K562 (cell line): Measurements from ENCODE around the gene MEGF11. TPM values are rescaled to one million over a fixed set of nuclear protein-coding genes. Genes with fewer than 3 reads are reported as not detected.

Experiments used
- ATAC-seq: fragments of 200-7000 bp; cut with Tn5 transposase; 3 replicates; pipeline ENCODE4 v1.9.1; 2020; ENCODE audit warnings: moderate library complexity
- BruUV-seq: library from RNA; stranded (reverse); fragments of 400-500 nt; replicated peaks from 2 replicates; lab custom pipeline; 2021; lab: Mats Ljungman, UMichigan
- CTCF ChIA-PET: fragments of 300-600 bp; formaldehyde crosslinking; extraction: SDS; loops from one replicate; lab custom pipeline; 2021; ENCODE audit warnings: low intra/inter-chr PET ratio; lab: Yijun Ruan, JAX
- POLR2A ChIA-PET: fragments of 300-600, 350-650 bp; sonication (Branson Sonifier 250); formaldehyde crosslinking; extraction: SDS; loops from one replicate; lab custom pipeline; 2021; ENCODE audit warnings: antibody characterized with exemption, inconsistent platforms; lab: Yijun Ruan, JAX
- DNase-seq, 4 experiments: peaks; one replicate each; pipeline versions ENCODE4 v3.0.0 to v3.0.0-alpha.2; 2011 to 2018; ENCODE audit warnings: low spot score in 3 of 4, mixed read lengths in 3 of 4; ENCODE audit errors: extremely low read depth in 1 of 4
- FAIRE-seq: peaks from 2 replicates; lab custom pipeline; 2011; peaks lifted over from hg19 to GRCh38; lab: Jason Lieb, UNC
- H2AFZ ChIP-seq: 2 replicates; pipeline ENCODE4 v1.6.0; 2011; ENCODE audit warnings: low read depth, low read length, control low read depth, inconsistent platforms
- H3K27ac ChIP-seq: fragments of 200-600 bp; 3 replicates; pipeline ENCODE4 v1.8.0; 2011; ENCODE audit warnings: low read depth, mild to moderate bottlenecking, control low read depth, inconsistent platforms, low read length, moderate library complexity, mixed read lengths; ENCODE audit errors: extremely low read depth
- H3K27me3 ChIP-seq, 2 experiments: fragments of 300-600 bp in 1 of 2; 2 replicates in 1 of 2; 3 replicates in 1 of 2; pipeline versions ENCODE4 v1.6.0 to v1.8.0; 2011; ENCODE audit warnings: inconsistent platforms in 2 of 2, low read length in 2 of 2, mild to moderate bottlenecking in 1 of 2, mixed read lengths in 1 of 2, moderate library complexity in 1 of 2; ENCODE audit not compliant: control insufficient read depth in 2 of 2, insufficient read depth in 2 of 2
- H3K36me3 ChIP-seq: fragments of 300-600 bp; 3 replicates; pipeline ENCODE4 v1.8.0; 2011; ENCODE audit warnings: mild to moderate bottlenecking, low read length, inconsistent platforms; ENCODE audit not compliant: control insufficient read depth, insufficient read depth
- H3K4me1 ChIP-seq, 2 experiments: fragments of 200-600 bp in 1 of 2; replicated peaks in 1 of 2; 2 replicates in 1 of 2; 3 replicates in 1 of 2; pipeline versions ENCODE4 v1.5.1 to v1.8.0; 2011; ENCODE audit warnings: inconsistent platforms in 2 of 2, low read length in 2 of 2, mild to moderate bottlenecking in 1 of 2, mixed read lengths in 1 of 2, moderate library complexity in 1 of 2; ENCODE audit not compliant: control insufficient read depth in 2 of 2, insufficient read depth in 2 of 2
- H3K4me2 ChIP-seq: 2 replicates; pipeline ENCODE4 v1.6.1; 2011; ENCODE audit warnings: low read length, control low read depth, inconsistent platforms, mixed read lengths; ENCODE audit not compliant: insufficient read depth
- H3K4me3 ChIP-seq: fragments of 200-600 bp; sonication (generic), shearing (Covaris generic); 2 replicates; pipeline ENCODE4 v1.5.1; 2016; ENCODE audit warnings: control low read depth, inconsistent platforms
- H3K79me2 ChIP-seq: fragments of 200-600 bp; 3 replicates; pipeline ENCODE4 v1.8.0; 2011; ENCODE audit warnings: low read length, inconsistent platforms; ENCODE audit not compliant: control insufficient read depth, insufficient read depth
- H3K9ac ChIP-seq, 2 experiments: 2 replicates each; pipeline versions ENCODE4 v1.6.0 to v1.6.1; 2011; ENCODE audit warnings: low read depth in 2 of 2, low read length in 2 of 2, control low read depth in 1 of 2, inconsistent platforms in 1 of 2, mild to moderate bottlenecking in 1 of 2, mixed read lengths in 1 of 2; ENCODE audit not compliant: insufficient read depth in 1 of 2
- H3K9me1 ChIP-seq: one replicate; pipeline ENCODE4 v1.6.0; 2011; ENCODE audit warnings: inconsistent platforms, mild to moderate bottlenecking, low read length, moderate library complexity; ENCODE audit not compliant: control insufficient read depth, insufficient read depth
- H3K9me3 ChIP-seq: replicated peaks from 2 replicates; pipeline ENCODE4 v1.5.1; 2011; ENCODE audit warnings: low read depth, low read length, inconsistent platforms; ENCODE audit not compliant: control insufficient read depth, insufficient read depth
- H4K20me1 ChIP-seq: replicated peaks from 2 replicates; pipeline ENCODE4 v1.6.1; 2011; ENCODE audit warnings: low read length, inconsistent platforms, mixed read lengths; ENCODE audit not compliant: control insufficient read depth, insufficient read depth
- CBX2 ChIP-seq: fragments of 200-600 bp; sonication (generic); IDR thresholded peaks from one replicate; pipeline ENCODE4 v1.6.1; 2012; ENCODE audit warnings: mild to moderate bottlenecking, low read length, inconsistent platforms; ENCODE audit not compliant: insufficient read depth, poor library complexity, severe bottlenecking
- FOXJ2 ChIP-seq: fragments of 200-800 bp; sonication (Bioruptor generic); IDR thresholded peaks from 2 replicates; pipeline ENCODE4 v1.6.1; 2016; ENCODE audit warnings: missing genetic modification characterization, missing compliant biosample characterization
- MEF2D ChIP-seq: conservative IDR thresholded peaks from 2 replicates; pipeline ENCODE4 v1.6.1; 2016; ENCODE audit warnings: low read depth, missing genetic modification characterization, missing compliant biosample characterization
- MTF1 ChIP-seq: fragments of 250-450 bp; sonication (Bioruptor Pico); IDR thresholded peaks from 2 replicates; pipeline ENCODE4 v1.9.0; 2021; ENCODE audit warnings: moderate library complexity, mild to moderate bottlenecking, inconsistent platforms, borderline replicate concordance
- NFIC ChIP-seq: fragments of 450-650 bp; IDR thresholded peaks from 2 replicates; pipeline ENCODE4 v1.6.1; 2017; ENCODE audit warnings: mild to moderate bottlenecking, inconsistent platforms
- NFRKB ChIP-seq: fragments of 450-650 bp; IDR thresholded peaks from 2 replicates; pipeline ENCODE4 v1.6.1; 2016; ENCODE audit warnings: low read depth
- NONO ChIP-seq, 2 experiments: fragments of 200-400 bp in 1 of 2; fragments of 450-650 bp in 1 of 2; formaldehyde crosslinking in 1 of 2; IDR thresholded peaks; 2 replicates each; pipeline ENCODE4 v1.6.1; 2017; ENCODE audit warnings: low read depth in 2 of 2, mild to moderate bottlenecking in 2 of 2, moderate library complexity in 2 of 2, low read length in 1 of 2
- RBM14 ChIP-seq: fragments of 200-400 bp; formaldehyde crosslinking; IDR thresholded peaks from 2 replicates; pipeline ENCODE4 v1.6.1; 2018; ENCODE audit warnings: low read depth, mild to moderate bottlenecking, low read length, moderate library complexity, borderline replicate concordance; ENCODE audit not compliant: insufficient read depth
- WHSC1 ChIP-seq: IDR thresholded peaks from one replicate; pipeline ENCODE4 v1.6.1; 2012; ENCODE audit warnings: low read length, control low read depth, inconsistent platforms
- ZNF140 ChIP-seq: fragments of 250-450 bp; sonication (Bioruptor Pico); IDR thresholded peaks from 2 replicates; pipeline ENCODE4 v1.8.0; 2021; ENCODE audit warnings: moderate library complexity, mild to moderate bottlenecking, inconsistent platforms
- ZNF507 ChIP-seq: conservative IDR thresholded peaks from 2 replicates; pipeline ENCODE4 v1.6.1; 2017; ENCODE audit warnings: missing genetic modification characterization, missing compliant biosample characterization
- WGBS: fragments of 100-300 bp; shearing (Covaris generic); methylation state at CpG from one replicate; pipeline ENCODE4 v1.1.6; 2016; ENCODE audit warnings: low coverage, mixed read lengths; ENCODE audit not compliant: insufficient coverage; ENCODE audit errors: missing lambda C conversion rate; 5-methylcytosine and 5-hydroxymethylcytosine counted together
- in situ Hi-C: fragments of 300-500 bp; cut with MboI; formaldehyde crosslinking; loops from 4 replicates; pipeline ENCODE4 v1.15.0; 2018; ENCODE audit warnings: inconsistent platforms, mixed read lengths
- intact Hi-C: fragments of 100-400 bp; cut with micrococcal nuclease; formaldehyde crosslinking; loops from 2 replicates; pipeline ENCODE4 v1.14.2; 2022
- polyA plus RNA-seq, 8 experiments: library from polyadenylated mRNA; depleted of rRNA in 4 of 8; stranded (reverse) in 5 of 8; unstranded in 3 of 8; fragments of >200 nt; fragmentation: Nextera tagmentation in 2 of 8; fragmentation: Illumina TruSeq in 1 of 8; extraction: Ambion mirVana in 2 of 8; extraction: Trizol in 1 of 8; gene quantifications; 2 replicates each; pipeline versions ENCODE4 v1.2.1 to v1.2.3, GENCODE V29; 2011 to 2014; ENCODE audit warnings: inconsistent platforms in 1 of 8, missing spikeins in 1 of 8
- total RNA-seq, 7 experiments: library from RNA; depleted of rRNA in 6 of 7; stranded (reverse); fragments of >200 nt in 6 of 7; fragmentation: Illumina TruSeq in 2 of 7; extraction: Trizol in 2 of 7; gene quantifications; 2 replicates each; pipeline versions ENCODE4 v1.2.1 to v1.2.3, GENCODE V29; 2011 to 2021; ENCODE audit warnings: low replicate concordance in 1 of 7
- TF ChIP-seq, protein P1 (sequence below): sonication (generic); formaldehyde crosslinking; IDR thresholded peaks from 2 replicates; pipeline ENCODE4 v1.8.0; 2022; ENCODE audit warnings: mild to moderate bottlenecking, missing genetic modification reagents
- TF ChIP-seq, protein P2 (sequence below): fragments of 250-450 bp; sonication (Bioruptor Pico); IDR thresholded peaks from 2 replicates; pipeline ENCODE4 v1.8.0; 2022; ENCODE audit warnings: inconsistent platforms

MEGF11 gene
- total and polyA plus RNA-seq, 9 of the 15 experiments (the other 6 are each of a cell fraction or from before 2014, with no cell fraction given): 0.06 to 0.23 (median 0.20) TPM; not detected in 6

DNA sequence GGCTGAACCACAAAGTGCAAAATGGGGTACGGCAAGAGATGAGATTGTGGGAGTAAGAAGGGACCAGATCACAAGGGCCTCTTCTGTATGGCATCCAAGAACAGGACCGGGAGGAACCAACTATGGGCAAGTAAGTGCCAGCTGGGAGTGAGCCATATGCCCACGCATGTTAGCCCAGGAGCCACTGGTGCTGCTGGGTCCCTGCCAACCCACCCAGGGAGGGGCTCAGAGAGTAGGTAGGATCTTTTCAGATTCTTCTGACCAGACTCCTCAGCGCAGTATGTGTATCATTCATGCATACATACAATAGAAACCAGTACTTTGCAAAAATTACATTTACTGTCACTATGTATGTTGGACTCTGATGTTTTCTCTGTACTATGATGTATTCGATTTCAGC is 330.3 kb downstream of the MEGF11 start:
- BruUV-seq: no TSS peak
- Histone ChIP-seq H3K79me2 (no peaks in the 10 kb centered on the region), H3K4me2 (no peak overlapping the region), H4K20me1 (no peaks in the 10 kb centered on the region; the same call in 1 of the 2 replicates), H3K36me3 (no peaks in the 10 kb centered on the region), H3K4me3 (no peak overlapping the region), H3K27me3 (no peaks in the 10 kb centered on the region), H3K27ac (no peak overlapping the region), H3K9me3 (no peaks in the 10 kb centered on the region), H3K9ac (no peak overlapping the region), H3K4me1 (peaks cover 0 to 11% of the 10 kb centered on the region in 2 experiments; a peak in 3 of 5 replicates), H3K9me1 (no peaks in the 10 kb centered on the region), H2AFZ (no peak overlapping the region)
- intact Hi-C loops: no loop called here
- ATAC-seq (no peak), DNase-seq (no peak), FAIRE-seq (no peak)
- TF ChIP-seq NONO (IDR thresholded peaks at IDR 0.05; ENCODE audit: low read depth in 2 of 2, low read length in 1 of 2) (no peak), MTF1 (no peak)
- CTCF ChIA-PET: no interaction called here
- WGBS: 49% methylated on average over 5 of the region's 5 CpGs
- in situ Hi-C loops: no loop called here
- POLR2A ChIA-PET: interaction anchor here (0.6 to 1.5 kb wide), 2 partner anchors 10 to 540 kb away, joined by 4 read pairs; no protein-coding TSS in a partner anchor

DNA sequence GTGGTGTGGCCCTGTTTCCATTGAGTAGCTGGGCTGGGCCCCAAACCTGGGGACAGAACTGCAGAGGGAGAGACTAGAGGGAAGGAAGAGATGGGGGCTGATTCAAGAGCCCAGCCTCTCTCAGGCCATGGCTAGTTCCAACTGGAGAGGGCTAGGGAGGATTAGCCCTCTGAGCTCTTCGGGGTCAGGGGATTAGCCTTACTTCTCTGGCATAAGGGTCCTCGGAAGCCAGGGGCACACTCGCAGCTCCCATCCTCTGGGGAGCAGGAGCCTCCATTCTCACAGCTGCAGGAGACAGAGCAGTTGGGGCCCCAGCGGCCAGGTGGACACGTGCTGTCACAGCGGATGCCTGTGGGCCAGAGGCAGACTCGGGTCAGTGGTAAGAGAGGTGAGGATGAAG is 330.9 kb downstream of the MEGF11 start:
- ChIA-PET CTCF (no interaction called here), POLR2A (interaction anchor here (0.6 to 1.5 kb wide), 3 partner anchors 9 to 539 kb away, joined by 3 to 4 read pairs (median 4); no protein-coding TSS in a partner anchor)
- no peaks in the 10 kb centered on the region for H3K9me3 ChIP-seq
- FAIRE-seq (no peak), DNase-seq (no peak), ATAC-seq (no peak)
- no peaks in the 10 kb centered on the region for H3K79me2 ChIP-seq
- BruUV-seq: no TSS peak
- H4K20me1 ChIP-seq: no peaks in the 10 kb centered on the region; the same call in 1 of the 2 replicates
- in situ Hi-C loops (no loop called here), intact Hi-C loops (no loop called here)
- H3K4me3 ChIP-seq: no peak overlapping the region
- H3K36me3 ChIP-seq: no peaks in the 10 kb centered on the region
- no peaks in the 10 kb centered on the region for H3K27me3 ChIP-seq
- peaks cover 0 to 11% of the 10 kb centered on the region in 2 experiments; a peak in 3 of 5 replicates for H3K4me1 ChIP-seq
- 31% methylated on average over 7 of the region's 7 CpGs for WGBS
- H3K27ac ChIP-seq: no peak overlapping the region
- H3K9me1 ChIP-seq: no peaks in the 10 kb centered on the region
- H3K9ac ChIP-seq: no peak overlapping the region
- H3K4me2 ChIP-seq: no peak overlapping the region
- H2AFZ ChIP-seq: no peak overlapping the region
- TF ChIP-seq WHSC1 (no peak), CBX2 (no peak), FOXJ2 (tag) (no peak), RBM14 (no peak), ZNF140 (CRISPR knock-in tag) (no peak), NFRKB (no peak), ZNF507 (tag) (no peak), NFIC (no peak), MEF2D (tag) (no peak)
- TF ChIP-seq, protein P1, sequence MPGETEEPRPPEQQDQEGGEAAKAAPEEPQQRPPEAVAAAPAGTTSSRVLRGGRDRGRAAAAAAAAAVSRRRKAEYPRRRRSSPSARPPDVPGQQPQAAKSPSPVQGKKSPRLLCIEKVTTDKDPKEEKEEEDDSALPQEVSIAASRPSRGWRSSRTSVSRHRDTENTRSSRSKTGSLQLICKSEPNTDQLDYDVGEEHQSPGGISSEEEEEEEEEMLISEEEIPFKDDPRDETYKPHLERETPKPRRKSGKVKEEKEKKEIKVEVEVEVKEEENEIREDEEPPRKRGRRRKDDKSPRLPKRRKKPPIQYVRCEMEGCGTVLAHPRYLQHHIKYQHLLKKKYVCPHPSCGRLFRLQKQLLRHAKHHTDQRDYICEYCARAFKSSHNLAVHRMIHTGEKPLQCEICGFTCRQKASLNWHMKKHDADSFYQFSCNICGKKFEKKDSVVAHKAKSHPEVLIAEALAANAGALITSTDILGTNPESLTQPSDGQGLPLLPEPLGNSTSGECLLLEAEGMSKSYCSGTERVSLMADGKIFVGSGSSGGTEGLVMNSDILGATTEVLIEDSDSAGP: no peak
- TF ChIP-seq, protein P2, sequence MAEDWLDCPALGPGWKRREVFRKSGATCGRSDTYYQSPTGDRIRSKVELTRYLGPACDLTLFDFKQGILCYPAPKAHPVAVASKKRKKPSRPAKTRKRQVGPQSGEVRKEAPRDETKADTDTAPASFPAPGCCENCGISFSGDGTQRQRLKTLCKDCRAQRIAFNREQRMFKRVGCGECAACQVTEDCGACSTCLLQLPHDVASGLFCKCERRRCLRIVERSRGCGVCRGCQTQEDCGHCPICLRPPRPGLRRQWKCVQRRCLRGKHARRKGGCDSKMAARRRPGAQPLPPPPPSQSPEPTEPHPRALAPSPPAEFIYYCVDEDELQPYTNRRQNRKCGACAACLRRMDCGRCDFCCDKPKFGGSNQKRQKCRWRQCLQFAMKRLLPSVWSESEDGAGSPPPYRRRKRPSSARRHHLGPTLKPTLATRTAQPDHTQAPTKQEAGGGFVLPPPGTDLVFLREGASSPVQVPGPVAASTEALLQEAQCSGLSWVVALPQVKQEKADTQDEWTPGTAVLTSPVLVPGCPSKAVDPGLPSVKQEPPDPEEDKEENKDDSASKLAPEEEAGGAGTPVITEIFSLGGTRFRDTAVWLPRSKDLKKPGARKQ (CRISPR knock-in tag): no peak
